Brain microvascular endothelial cell (primary cell): ENCODE results near the gene LAMA5.

Experiments
- DNase-seq: peaks from one replicate; pipeline ENCODE4 v3.0.0-alpha.2; 2020
- H3K27ac ChIP-seq: fragments of 250-450 bp; sonication (Bioruptor Pico); 2 replicates; pipeline ENCODE4 v1.5.1; 2020; ENCODE audit warnings: mild to moderate bottlenecking, moderate library complexity
- H3K27me3 ChIP-seq: fragments of 250-450 bp; sonication (Bioruptor Pico); replicated peaks from 2 replicates; pipeline ENCODE4 v1.5.1; 2020; ENCODE audit warnings: mild to moderate bottlenecking
- H3K36me3 ChIP-seq: fragments of 250-450 bp; sonication (Bioruptor Pico); replicated peaks from 2 replicates; pipeline ENCODE4 v1.5.1; 2020; ENCODE audit warnings: mild to moderate bottlenecking
- H3K4me3 ChIP-seq: 2 replicates; pipeline ENCODE4 v1.5.1; 2011; ENCODE audit warnings: low read depth, mild to moderate bottlenecking, control low read depth, low read length, moderate library complexity
- CTCF ChIP-seq: IDR thresholded peaks from 2 replicates; pipeline ENCODE4 v1.5.1; 2011; ENCODE audit warnings: low read depth, mild to moderate bottlenecking, moderate library complexity, low read length, control low read depth, inconsistent platforms; ENCODE audit errors: missing control alignments
- in situ Hi-C: cut with HindIII; loops from 2 replicates; pipeline ENCODE4 v1.10.0; 2017; ENCODE audit warnings: low sequenced_read_pairs, low pct_ligation_motif_present

Gene LAMA5

DNA sequence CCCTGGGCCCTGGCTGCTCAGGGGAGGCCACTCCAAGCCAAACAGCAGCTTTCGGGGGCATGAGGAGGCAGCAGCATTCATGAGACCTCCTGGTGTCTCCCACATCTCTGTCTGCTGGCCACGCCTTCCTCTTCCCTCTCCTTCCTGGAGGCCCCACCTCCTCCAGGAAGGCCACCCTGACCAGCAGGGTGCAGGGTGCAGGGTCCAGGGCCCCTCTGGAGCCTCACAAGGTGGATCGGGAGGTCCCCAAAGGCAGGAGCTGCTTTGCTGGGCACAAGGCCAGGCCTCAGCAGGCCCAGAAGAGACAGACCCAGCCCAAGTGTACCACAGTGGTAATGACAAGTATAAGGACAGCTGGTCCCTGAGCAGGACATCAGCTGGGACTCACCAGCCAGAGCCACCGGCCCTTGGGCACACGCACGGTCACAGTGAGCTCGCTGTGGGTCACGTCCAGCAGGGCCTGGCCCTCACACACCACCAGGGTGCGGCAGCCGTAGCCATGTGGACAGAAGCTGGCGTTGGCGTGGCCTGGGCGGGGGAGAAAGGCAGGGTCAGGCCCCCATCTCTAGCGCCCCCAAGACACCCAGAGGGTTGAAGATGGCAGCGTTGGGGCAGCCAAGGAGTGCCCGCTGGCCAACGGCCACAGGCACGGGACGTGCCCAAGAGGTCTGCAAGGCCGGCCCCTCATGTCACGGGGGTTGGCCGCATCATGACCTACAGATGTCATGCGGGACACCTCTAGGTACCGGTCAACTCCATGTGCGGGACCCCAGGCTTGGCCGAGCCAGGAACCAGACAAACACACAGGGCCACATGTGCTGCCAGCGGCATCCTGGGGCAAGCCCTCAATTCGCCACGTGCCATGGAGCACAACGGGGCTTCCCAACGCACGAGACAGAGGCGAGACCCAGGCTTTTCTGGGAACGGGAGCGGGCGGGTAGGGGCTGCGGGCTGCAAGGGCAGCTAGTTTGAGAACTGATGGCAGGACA is 37.4 kb downstream of the LAMA5 start:
- Histone ChIP-seq H3K27me3 (no peaks in the 10 kb centered on the region), H3K36me3 (peaks cover 74% of the 10 kb centered on the region), H3K27ac (no peak overlapping the region), H3K4me3 (no peak overlapping the region)
- TF ChIP-seq CTCF, result no peak
- in situ Hi-C loops, result no loop called here
- no peak for DNase-seq

DNA sequence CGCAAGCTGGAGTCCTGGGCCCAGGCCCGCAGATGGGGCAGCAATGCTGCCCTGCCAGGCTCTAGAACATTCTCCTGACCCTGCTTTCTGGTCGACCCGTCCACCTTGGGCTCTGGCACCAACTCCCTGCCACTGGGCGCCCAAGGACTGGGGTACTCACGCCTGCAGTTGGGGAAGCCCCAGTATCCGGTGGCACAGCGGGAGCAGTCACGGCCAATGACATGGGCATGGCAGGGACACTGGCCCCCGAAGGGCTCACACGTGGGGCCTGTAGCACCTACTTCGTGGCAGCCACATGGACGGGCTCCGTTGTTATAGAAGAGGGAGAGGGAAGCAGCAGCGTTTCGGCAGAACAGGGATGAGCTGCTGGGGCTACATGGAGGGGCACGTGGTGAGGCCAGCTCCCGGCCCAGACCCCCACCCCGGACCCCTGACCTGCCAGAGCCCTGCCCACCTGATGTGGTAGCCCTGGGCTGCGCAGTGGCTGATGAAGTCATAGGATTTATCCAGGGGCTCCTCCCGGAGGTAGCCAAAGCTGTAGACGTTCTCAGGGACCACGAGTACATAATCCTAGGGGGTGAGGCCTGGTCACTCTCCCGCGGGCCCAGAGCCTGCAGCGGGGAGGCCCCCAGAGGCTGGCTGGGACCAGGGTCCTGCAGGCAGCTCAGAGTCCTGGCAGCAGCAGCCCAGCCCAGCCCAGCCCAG is 38.3 kb downstream of the LAMA5 start:
- no peaks in the 10 kb centered on the region for H3K27me3 ChIP-seq
- in situ Hi-C loops, result no loop called here
- no peak overlapping the region for H3K27ac ChIP-seq
- peaks cover 73% of the 10 kb centered on the region for H3K36me3 ChIP-seq
- no peak for DNase-seq
- no peak overlapping the region for H3K4me3 ChIP-seq
- no peak for TF ChIP-seq CTCF

GRCh38 chr20:62327726-62328495 is 39.2 kb downstream of the LAMA5 start:
- no peaks in the 10 kb centered on the region for H3K27me3 ChIP-seq
- H3K36me3 ChIP-seq, result peaks cover 69% of the 10 kb centered on the region
- H3K4me3 ChIP-seq, result no peak overlapping the region
- no peak for DNase-seq
- in situ Hi-C loops, result no loop called here
- no peak overlapping the region for H3K27ac ChIP-seq
- TF ChIP-seq CTCF, result no peak

DNA sequence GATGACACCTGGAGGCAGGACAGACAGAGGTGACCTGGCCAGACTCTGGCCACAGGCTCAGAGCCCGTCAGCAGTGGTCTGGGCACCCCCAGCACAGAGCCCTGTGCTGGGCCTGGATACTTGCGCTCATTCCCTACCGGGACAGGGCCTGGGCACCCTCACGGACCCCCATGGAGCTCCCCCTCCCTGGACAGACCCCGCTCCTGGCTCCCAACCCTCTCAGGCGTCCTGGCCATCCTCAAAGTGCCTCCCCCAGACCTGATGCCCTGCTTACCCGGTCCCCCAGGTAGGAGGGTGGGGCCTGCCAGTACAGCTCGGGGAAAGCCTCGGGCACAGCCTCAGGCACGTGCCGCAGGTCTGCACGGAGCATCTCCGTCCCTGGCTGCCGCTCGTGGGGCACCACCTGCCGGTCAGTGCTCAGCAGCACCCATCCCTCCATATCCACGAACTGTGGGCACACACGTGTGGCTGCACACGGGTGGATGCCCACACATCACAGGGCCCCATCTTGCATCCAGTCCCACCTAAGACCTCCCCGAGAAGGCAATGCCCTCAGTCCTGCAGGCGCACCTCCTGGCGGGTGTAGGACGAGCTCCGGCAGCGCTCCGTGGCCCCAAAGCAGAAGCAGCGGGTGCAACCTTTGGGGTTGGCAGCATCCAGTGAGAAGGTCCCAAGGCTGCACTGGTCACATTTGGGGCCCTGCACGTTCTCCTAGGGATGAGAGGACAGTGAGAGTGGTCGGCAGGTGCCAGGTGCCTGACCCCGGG is 40.0 kb downstream of the LAMA5 start:
- peaks cover 67% of the 10 kb centered on the region for H3K36me3 ChIP-seq
- no peak for DNase-seq
- H3K27me3 ChIP-seq, result no peaks in the 10 kb centered on the region
- no peak overlapping the region for H3K4me3 ChIP-seq
- H3K27ac ChIP-seq, result no peak overlapping the region
- in situ Hi-C loops, result no loop called here
- no peak for TF ChIP-seq CTCF

DNA sequence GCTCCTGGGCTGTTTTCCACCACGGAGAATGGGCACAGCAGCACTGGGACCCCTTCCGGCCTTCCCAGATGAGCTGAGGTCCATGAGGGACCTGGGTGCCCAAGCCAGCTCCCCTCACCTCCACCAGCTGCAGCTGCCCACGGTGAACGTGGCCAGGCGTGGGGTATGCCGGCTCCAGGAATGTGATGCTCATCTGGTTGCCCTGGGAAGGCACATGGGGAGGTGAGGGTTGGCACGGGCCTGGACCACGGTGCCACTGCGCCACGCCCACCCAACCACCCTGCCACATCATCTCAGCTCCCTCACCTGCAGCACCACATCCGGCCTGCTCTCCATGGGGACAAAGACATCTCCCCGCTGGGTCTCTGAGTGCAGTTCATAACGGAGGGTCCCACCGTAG is 40.6 kb downstream of the LAMA5 start:
- peaks cover 67% of the 10 kb centered on the region for H3K36me3 ChIP-seq
- no peak overlapping the region for H3K4me3 ChIP-seq
- H3K27ac ChIP-seq, result no peak overlapping the region
- DNase-seq, result no peak
- H3K27me3 ChIP-seq, result no peaks in the 10 kb centered on the region
- TF ChIP-seq CTCF, result no peak
- in situ Hi-C loops, result no loop called here
